SK-N-SH (cell line): Measurements from ENCODE around the gene FARSB. TPM values are rescaled to one million over a fixed set of nuclear protein-coding genes. Genes with fewer than 3 reads are reported as not detected.

Experiments
- CTCF ChIA-PET: fragments of 300-600, 350-600 bp; formaldehyde crosslinking; extraction: SDS; loops from one replicate; lab custom pipeline; 2021; lab: Yijun Ruan, JAX
- POLR2A ChIA-PET: fragments of 350-600 bp; sonication (Branson Sonifier 250); formaldehyde crosslinking; extraction: SDS; loops from one replicate; lab custom pipeline; 2020; ENCODE audit warnings: antibody characterized with exemption, inconsistent platforms; lab: Yijun Ruan, JAX
- DNase-seq: peaks from one replicate; pipeline ENCODE4 v3.0.0; 2012
- H2AFZ ChIP-seq: fragments of 200-600 bp; sonication (generic); 2 replicates; pipeline ENCODE4 v1.8.1; 2016; ENCODE audit warnings: antibody characterized with exemption, mild to moderate bottlenecking, low read depth
- H3F3A ChIP-seq: fragments of 200-600 bp; sonication (generic); replicated peaks from 2 replicates; pipeline ENCODE3; 2016; ENCODE audit warnings: antibody characterized with exemption, mild to moderate bottlenecking; ENCODE audit not compliant: insufficient read depth
- H3K27ac ChIP-seq, 2 experiments: fragments of 200-500 bp in 1 of 2; fragments of 200-600 bp in 1 of 2; sonication (Bioruptor generic) in 1 of 2; sonication (generic), shearing (Covaris generic) in 1 of 2; 2 replicates each; pipeline versions ENCODE4 v1.5.1 to v1.6.1; 2014 to 2016; ENCODE audit warnings: low read depth in 2 of 2, inconsistent platforms in 1 of 2, low read length in 1 of 2, mild to moderate bottlenecking in 1 of 2, mixed read lengths in 1 of 2
- H3K27me3 ChIP-seq: fragments of 200-600 bp; sonication (generic), shearing (Covaris generic); 2 replicates; pipeline ENCODE4 v1.6.1; 2016; ENCODE audit warnings: mixed run types; ENCODE audit not compliant: insufficient read depth
- H3K36me3 ChIP-seq, 2 experiments: fragments of 200-500 bp in 1 of 2; fragments of 200-600 bp in 1 of 2; sonication (Bioruptor generic) in 1 of 2; sonication (generic) in 1 of 2; replicated peaks in 1 of 2; 2 replicates each; pipeline versions ENCODE3 to v1.5.1; 2014 to 2016; ENCODE audit warnings: low read length in 1 of 2, mild to moderate bottlenecking in 1 of 2; ENCODE audit not compliant: insufficient read depth in 2 of 2, control insufficient read depth in 1 of 2
- H3K4me1 ChIP-seq, 2 experiments: fragments of 200-500 bp in 1 of 2; fragments of 200-600 bp in 1 of 2; sonication (Bioruptor generic) in 1 of 2; sonication (generic), shearing (Covaris generic) in 1 of 2; 2 replicates each; pipeline versions ENCODE4 v1.5.1 to v1.6.1; 2014 to 2016; ENCODE audit warnings: low read depth in 1 of 2, low read length in 1 of 2, mixed run types in 1 of 2; ENCODE audit not compliant: insufficient read depth in 2 of 2, control insufficient read depth in 1 of 2
- H3K4me2 ChIP-seq: fragments of 200-600 bp; sonication (generic), shearing (Covaris generic); 2 replicates; pipeline ENCODE4 v1.6.1; 2017; ENCODE audit warnings: mixed run types
- H3K4me3 ChIP-seq, 2 experiments: fragments of 200-500 bp in 1 of 2; fragments of 200-600 bp in 1 of 2; sonication (Bioruptor generic) in 1 of 2; sonication (generic), shearing (Covaris generic) in 1 of 2; 2 replicates each; pipeline versions ENCODE4 v1.5.1 to v1.8.1; 2014 to 2016; ENCODE audit warnings: low read depth in 2 of 2, inconsistent platforms in 1 of 2, low read length in 1 of 2, mild to moderate bottlenecking in 1 of 2, mixed read lengths in 1 of 2, moderate library complexity in 1 of 2
- H3K79me2 ChIP-seq: fragments of 200-600 bp; sonication (generic); 2 replicates; pipeline ENCODE4 v1.8.1; 2017; ENCODE audit warnings: mild to moderate bottlenecking; ENCODE audit not compliant: insufficient read depth
- H3K9ac ChIP-seq: fragments of 200-600 bp; sonication (generic); 2 replicates; pipeline ENCODE4 v1.6.1; 2017; ENCODE audit warnings: mixed run types
- H3K9me2 ChIP-seq: fragments of 200-600 bp; sonication (generic); 2 replicates; pipeline ENCODE4 v1.6.1; 2017; ENCODE audit warnings: mixed run types
- H3K9me3 ChIP-seq: fragments of 200-600 bp; sonication (generic); 2 replicates; pipeline ENCODE4 v1.6.1; 2017; ENCODE audit warnings: mixed run types, mild to moderate bottlenecking, moderate library complexity
- H4K20me1 ChIP-seq: fragments of 200-600 bp; sonication (generic); 2 replicates; pipeline ENCODE4 v1.6.1; 2017; ENCODE audit warnings: mild to moderate bottlenecking, mixed run types; ENCODE audit not compliant: insufficient read depth
- CTCF ChIP-seq: fragments of 200-600 bp; sonication (generic); IDR thresholded peaks from 2 replicates; pipeline ENCODE4 v1.6.1; 2017; ENCODE audit warnings: antibody characterized with exemption, mild to moderate bottlenecking, moderate library complexity
- ELF1 ChIP-seq: IDR thresholded peaks from 2 replicates; pipeline ENCODE4 v1.4.0; 2012
- FOSL2 ChIP-seq: IDR thresholded peaks from 2 replicates; pipeline ENCODE4 v1.4.0; 2012; ENCODE audit warnings: low read depth, mild to moderate bottlenecking, moderate library complexity, borderline replicate concordance
- FOXJ3 ChIP-seq: sonication (generic); formaldehyde crosslinking; IDR thresholded peaks from 2 replicates; pipeline ENCODE4 v1.5.1; 2020; ENCODE audit warnings: mild to moderate bottlenecking, missing genetic modification reagents
- GATA2 ChIP-seq: sonication (generic); formaldehyde crosslinking; IDR thresholded peaks from 2 replicates; pipeline ENCODE4 v1.5.0; 2020; ENCODE audit warnings: mild to moderate bottlenecking, missing genetic modification reagents
- IRF3 ChIP-seq: fragments of 150-350 bp; IDR thresholded peaks from 2 replicates; pipeline ENCODE4 v1.6.1; 2016; ENCODE audit warnings: mild to moderate bottlenecking, low read depth, low read length
- MAX ChIP-seq: IDR thresholded peaks from 2 replicates; pipeline ENCODE4 v1.4.0; 2012; ENCODE audit warnings: low read depth
- MEF2A ChIP-seq: IDR thresholded peaks from 2 replicates; pipeline ENCODE4 v1.4.0; 2012; ENCODE audit warnings: low read depth, borderline replicate concordance
- MXI1 ChIP-seq: IDR thresholded peaks from 2 replicates; pipeline ENCODE4 v1.6.1; 2012; ENCODE audit warnings: mild to moderate bottlenecking, low read depth, low read length, improper control_type of control experiment
- PBX3 ChIP-seq: IDR thresholded peaks from 2 replicates; pipeline ENCODE4; 2012
- POLR2AphosphoS5 ChIP-seq: IDR thresholded peaks from 2 replicates; pipeline ENCODE4 v1.6.1; 2012; ENCODE audit warnings: low read depth, low read length
- RCOR1 ChIP-seq: fragments of 150-350 bp; IDR thresholded peaks from 2 replicates; pipeline ENCODE4 v1.6.1; 2017; ENCODE audit warnings: antibody characterized with exemption, low read length
- REST ChIP-seq: IDR thresholded peaks from 2 replicates; pipeline ENCODE4 v1.6.1; 2012; ENCODE audit warnings: mild to moderate bottlenecking, low read depth, low read length, moderate library complexity
- RXRA ChIP-seq: IDR thresholded peaks from 2 replicates; pipeline ENCODE4 v1.4.0; 2012; ENCODE audit warnings: low read depth, mild to moderate bottlenecking, borderline replicate concordance
- SIN3A ChIP-seq: IDR thresholded peaks from 2 replicates; pipeline ENCODE4 v1.6.1; 2012; ENCODE audit warnings: low read depth, mild to moderate bottlenecking, low read length, moderate library complexity, borderline replicate concordance
- SMC3 ChIP-seq: IDR thresholded peaks from 2 replicates; pipeline ENCODE4 v1.6.1; 2012; ENCODE audit warnings: low read depth, low read length, improper control_type of control experiment
- TCF12 ChIP-seq: IDR thresholded peaks from 2 replicates; pipeline ENCODE4 v1.4.0; 2012
- USF1 ChIP-seq: IDR thresholded peaks from 2 replicates; pipeline ENCODE4 v1.4.0; 2012; ENCODE audit warnings: low read depth, borderline replicate concordance
- USF2 ChIP-seq: fragments of 150-350 bp; IDR thresholded peaks from 2 replicates; pipeline ENCODE4 v1.6.1; 2017; ENCODE audit warnings: antibody characterized with exemption, low read length, low read depth, borderline replicate concordance
- WGBS: methylation state at CpG from one replicate; pipeline ENCODE4 v1.1.6; 2017; ENCODE audit warnings: low lambda C conversion rate; 5-methylcytosine and 5-hydroxymethylcytosine counted together
- polyA plus RNA-seq, 3 experiments: library from polyadenylated mRNA; depleted of rRNA; stranded (reverse); fragments of >200 nt; gene quantifications; 2 replicates each; pipeline ENCODE4 v1.2.3, GENCODE V29; 2012

The FARSB gene
- polyA plus RNA-seq, 1 of the 3 experiments (the other 2 are of a cell fraction) = 15.4 TPM

DNA sequence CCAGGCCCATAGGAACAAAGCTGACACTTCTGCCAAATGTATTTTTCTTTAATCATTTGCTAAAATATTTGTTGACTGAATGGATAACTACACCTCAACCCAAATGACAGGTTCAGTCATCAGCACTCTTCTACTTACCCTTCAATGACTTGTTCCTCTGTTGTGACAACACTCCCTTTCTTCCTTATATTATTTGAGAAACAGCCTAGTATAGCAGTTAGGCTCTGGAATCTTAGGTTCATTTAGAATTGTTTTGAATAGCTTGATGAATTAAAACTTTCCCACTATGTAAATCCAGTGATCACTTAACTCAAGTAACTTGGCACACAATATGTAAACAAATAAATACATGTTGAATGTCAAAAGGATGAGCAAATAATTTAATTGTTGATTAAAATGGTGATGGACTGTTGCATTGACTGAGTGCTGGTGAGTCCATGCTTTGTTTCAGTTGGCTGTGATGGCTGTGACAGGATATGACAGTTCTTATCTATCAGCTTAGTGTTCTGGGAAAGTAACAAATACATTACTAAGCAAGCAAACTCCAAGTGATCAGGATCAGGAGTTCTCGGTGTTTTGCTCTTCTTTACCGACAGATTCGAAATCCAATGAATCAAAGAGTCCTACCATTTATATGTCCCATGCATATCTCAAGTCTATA is 12.7 kb upstream of the FARSB start:
- H3K9me2 ChIP-seq = no peaks in the 10 kb centered on the region
- H3K36me3 ChIP-seq = no peaks in the 10 kb centered on the region
- ChIA-PET CTCF (interaction anchor here (2.1 kb wide), 1 partner anchor 22 kb away, joined by 11 read pairs; no protein-coding TSS in a partner anchor), POLR2A (no interaction called here)
- H4K20me1 ChIP-seq = no peaks in the 10 kb centered on the region
- H3K4me2 ChIP-seq = no peak overlapping the region
- TF ChIP-seq ELF1 (no peak), REST (no peak), MEF2A (no peak), GATA2 (CRISPR knock-in tag) (no peak), POLR2AphosphoS5 (no peak), SMC3 (no peak), MXI1 (no peak), TCF12 (no peak), RXRA (no peak), CTCF (no peak), PBX3 (no peak), USF2 (no peak), RCOR1 (no peak), USF1 (no peak), MAX (no peak), SIN3A (no peak), FOXJ3 (CRISPR knock-in tag) (no peak), IRF3 (no peak), FOSL2 (no peak)
- no peaks in the 10 kb centered on the region for H3K9me3 ChIP-seq
- H3K79me2 ChIP-seq = no peaks in the 10 kb centered on the region
- WGBS = 90% methylated on average over 3 of the region's 3 CpGs
- H3F3A ChIP-seq = no peaks in the 10 kb centered on the region
- peaks cover 5% of the 10 kb centered on the region; the same call in 1 of the 2 replicates for H3K27me3 ChIP-seq
- H3K4me3 ChIP-seq = no peak overlapping the region
- no peak overlapping the region for H3K9ac ChIP-seq
- peaks cover 0 to 9% of the 10 kb centered on the region in 2 experiments; a peak in 1 of 4 replicates for H3K4me1 ChIP-seq
- no peak for DNase-seq
- no peak overlapping the region for H3K27ac ChIP-seq
- no peak overlapping the region for H2AFZ ChIP-seq
